GM19043 (cell line): ENCODE measurements around the gene RNASE8.
"Not testable (repeated sequence)": the region's sequence is repeated elsewhere in the genome, so short reads cannot be mapped to it uniquely, and the experiment has no call there.

Experiments
- ATAC-seq: cut with Tn5 transposase; IDR thresholded peaks from one replicate; pipeline ENCODE4 v1.9.1; 2021; ENCODE audit warnings: low read depth; ENCODE audit not compliant: unreplicated experiment

RNASE8 gene, protein sequence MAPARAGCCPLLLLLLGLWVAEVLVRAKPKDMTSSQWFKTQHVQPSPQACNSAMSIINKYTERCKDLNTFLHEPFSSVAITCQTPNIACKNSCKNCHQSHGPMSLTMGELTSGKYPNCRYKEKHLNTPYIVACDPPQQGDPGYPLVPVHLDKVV

DNA sequence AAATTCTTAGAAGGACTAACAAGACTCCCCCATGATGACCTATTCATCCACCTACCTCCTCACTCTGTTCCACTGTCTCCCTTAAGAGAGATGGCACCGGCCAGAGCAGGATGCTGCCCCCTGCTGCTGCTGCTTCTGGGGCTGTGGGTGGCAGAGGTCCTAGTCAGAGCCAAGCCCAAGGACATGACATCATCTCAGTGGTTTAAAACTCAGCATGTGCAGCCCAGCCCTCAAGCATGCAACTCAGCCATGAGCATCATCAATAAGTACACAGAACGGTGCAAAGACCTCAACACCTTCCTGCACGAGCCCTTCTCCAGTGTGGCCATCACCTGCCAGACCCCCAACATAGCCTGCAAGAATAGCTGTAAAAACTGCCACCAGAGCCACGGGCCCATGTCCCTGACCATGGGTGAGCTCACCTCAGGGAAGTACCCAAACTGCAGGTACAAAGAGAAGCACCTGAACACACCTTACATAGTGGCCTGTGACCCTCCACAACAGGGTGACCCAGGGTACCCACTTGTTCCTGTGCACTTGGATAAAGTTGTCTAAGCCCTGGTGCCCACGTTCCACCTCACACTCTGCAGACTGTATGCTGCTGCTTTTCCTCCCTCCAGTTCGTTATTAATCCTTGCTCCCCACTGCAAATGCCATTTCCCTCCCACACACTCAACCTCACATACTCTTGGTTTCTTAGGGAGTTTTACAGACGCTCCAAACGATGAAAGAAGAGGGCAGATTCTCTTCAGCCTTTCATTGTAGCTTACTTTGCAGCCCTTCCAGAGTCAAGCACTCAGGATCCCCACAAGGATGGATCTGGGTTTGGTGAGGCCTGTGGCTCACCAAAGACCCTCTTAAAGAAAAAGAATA, at the start of gene RNASE8:
TSS of gene RNASE8 (plus strand) at position 20 of the 873 bp plus-strand sequence. CDS start at position 91, 71 bp downstream.
- no peak for ATAC-seq

DNA sequence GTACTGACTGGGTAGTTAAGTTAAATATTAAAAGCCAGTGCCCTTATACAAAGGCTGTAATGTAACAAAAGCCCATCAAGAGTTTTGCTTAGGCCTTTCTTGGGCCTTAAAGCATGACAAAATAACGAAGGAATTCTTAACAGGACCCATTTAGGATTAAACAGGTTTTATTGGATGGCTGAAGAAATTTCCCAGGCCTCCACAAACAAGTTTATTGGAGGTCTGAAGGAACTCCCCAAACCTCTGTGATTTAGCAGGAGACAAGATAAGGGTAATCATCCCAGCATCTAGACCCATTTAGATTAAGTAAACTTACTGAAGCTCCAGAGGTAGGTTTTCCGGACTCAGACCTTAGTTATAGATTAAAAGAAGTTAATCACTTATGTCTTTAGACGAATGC, 47.9 kb upstream of the RNASE8 start:
- not testable (repeated sequence) for ATAC-seq

DNA sequence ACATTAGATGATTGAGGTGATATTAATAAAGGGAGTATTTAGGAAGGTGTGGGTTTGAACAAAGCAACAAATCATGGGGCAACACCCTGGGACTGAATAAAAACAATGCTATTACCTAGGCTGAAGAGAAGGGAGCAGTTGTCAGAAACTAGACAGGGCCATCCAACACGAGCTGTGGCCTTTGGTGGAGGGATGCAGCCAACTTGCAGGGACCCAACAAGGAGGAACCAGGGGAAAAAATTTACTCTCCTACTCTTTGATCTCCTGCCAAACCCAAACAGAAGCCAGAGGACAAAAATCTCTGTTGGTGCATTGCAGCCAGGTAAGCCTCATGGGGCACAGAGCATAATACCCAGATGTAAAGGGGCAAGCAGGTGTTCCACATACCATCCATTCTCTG, 46.5 kb upstream of the RNASE8 start:
- no peak for ATAC-seq

DNA sequence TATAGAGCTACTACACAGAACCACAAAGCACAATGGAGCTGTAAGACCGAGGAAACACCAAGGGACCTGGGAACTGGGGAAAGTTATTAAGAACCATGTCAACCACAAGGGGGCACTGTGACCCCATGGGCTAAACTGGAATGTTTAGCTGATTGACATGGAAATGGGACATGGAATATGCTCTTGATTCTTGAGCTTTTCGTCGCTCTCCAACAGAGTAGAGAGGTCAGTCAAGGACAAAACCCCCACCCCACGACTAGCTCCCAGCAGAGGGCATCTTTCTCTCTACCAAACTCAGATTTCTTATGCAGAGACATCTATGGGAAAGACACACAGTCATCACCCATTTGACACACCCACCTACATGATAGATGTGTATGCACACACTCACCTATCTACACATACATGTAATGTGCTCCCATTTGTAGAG, 42.8 kb upstream of the RNASE8 start:
- no peak for ATAC-seq

DNA sequence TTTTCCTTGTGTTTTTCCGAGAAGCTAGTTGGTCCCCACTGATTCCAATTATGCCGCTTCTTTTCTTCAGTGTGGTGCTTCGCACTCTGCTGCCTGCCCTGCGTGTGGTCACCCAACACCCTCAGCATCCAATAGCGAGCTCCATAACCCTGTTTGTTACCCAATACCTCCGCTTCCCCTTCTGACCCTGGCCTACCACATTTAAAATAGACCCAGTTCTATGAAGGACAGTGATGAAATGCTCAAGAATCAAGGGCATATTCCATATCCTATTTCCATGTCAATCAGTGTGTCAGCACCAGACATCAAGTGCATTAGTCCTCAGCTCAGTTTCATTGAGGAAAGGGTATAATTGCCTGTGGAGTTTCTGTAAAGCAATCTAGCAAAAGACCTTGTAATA, 42.3 kb upstream of the RNASE8 start:
- ATAC-seq: no peak

DNA sequence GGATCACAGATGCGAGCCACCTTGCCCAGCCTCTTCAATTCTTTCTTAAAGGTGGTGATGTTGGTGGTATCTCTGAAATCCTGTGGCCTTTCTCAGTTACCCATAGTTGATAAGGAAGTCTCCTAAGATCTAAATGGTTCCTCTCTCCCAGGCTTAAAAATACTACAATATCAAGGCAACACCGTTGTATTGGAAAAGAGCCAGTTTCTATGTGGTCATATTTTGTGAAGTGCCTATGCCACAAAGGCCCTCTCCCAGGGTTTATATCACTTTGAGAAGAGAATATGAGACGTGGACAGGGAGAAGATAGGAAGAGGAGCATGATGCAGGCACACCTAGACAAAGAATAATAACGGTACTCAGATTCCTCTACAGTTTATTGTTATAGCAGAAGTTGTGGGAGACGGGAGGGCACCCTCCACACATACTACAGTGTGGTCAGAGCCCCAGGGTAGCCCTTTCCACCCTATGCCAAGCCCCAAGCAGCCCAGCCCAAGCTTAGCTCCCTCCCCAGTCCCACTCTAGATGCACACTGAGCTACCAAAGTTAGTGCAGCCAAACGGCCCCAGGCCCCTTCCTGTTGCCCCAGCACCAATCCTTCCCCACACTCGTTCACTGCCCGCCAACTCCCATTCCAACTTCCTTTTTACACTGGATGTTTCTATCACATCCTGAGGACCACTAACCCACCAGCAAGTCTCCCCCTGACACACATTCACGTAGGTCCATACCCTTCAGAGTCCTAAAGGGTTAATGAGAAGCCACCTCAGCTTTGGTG, 41.0 kb upstream of the RNASE8 start:
- ATAC-seq: no peak

DNA sequence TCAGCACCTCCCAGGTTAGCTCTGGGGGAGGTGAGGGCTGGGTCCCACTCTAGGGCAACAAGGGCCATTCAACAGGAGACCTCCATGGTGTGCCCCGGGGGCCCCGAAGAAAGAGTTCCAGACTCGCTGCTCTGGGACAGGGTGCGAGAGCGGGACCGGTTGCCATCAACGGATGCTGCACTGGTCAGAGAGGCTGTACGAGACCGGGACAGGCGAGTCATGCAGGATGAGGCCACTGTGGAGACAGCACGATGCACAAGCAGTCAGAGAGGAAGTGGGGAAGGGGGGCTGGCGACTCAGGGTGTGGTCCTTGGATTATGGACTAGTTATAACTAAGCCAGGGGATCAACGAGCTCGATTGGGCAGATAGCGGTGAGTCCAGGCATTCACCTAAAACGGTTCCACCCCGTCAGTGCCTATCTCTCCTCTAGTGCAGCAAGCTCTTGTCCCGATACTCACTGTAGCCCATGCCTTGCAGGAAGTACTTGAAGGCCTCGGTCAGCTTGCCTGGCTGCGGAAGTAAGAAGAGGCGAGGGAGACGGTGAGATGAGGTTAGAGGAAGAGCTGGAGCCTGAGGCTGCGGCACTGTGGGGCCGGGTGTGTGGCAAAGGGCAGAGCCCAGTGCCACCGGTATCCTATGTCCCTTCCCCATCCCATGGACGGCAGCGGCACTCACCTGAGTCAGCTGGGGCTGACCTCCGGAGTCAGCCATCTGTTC, 39.9 kb upstream of the RNASE8 start:
- ATAC-seq: no peak

DNA sequence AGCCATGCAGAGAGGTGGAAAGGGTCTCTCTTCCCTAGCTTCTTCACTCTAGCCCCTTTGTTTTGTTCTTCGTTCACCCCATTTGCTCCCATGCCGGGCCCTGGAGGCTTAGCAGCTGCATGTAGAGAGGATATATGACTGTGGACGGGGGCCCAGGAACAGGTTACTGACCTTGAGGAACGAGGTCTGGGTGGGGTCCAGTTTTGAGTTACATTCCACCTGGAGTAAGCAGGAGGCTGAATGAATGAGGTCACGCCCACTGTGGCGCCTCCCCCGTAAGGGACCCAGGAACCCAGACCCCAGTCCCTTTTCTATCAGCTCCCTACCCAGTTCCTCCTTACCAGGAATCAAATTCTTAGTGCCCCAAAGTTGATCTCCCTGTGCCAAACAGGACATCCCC, 39.3 kb upstream of the RNASE8 start:
- ATAC-seq: no peak

DNA sequence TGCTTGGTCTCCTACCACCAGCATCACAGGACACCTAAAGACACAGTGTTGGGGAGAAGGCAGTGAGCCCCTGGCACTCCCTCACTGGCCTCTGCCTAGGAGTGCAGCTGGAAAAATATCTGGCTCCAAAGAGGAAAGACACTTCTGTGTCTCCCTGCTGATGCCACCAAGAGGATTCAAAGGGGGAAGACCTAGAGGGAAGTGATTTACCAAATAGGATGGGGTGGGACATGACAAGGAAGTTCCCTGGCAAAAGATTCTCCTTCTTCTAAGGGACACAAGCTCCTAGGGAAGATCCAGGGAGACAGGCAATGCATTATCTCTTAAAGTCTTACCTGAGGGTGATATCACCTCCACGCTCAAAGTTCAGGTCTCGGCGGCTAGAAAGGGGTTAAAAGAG, 38.8 kb upstream of the RNASE8 start:
- no peak for ATAC-seq

DNA sequence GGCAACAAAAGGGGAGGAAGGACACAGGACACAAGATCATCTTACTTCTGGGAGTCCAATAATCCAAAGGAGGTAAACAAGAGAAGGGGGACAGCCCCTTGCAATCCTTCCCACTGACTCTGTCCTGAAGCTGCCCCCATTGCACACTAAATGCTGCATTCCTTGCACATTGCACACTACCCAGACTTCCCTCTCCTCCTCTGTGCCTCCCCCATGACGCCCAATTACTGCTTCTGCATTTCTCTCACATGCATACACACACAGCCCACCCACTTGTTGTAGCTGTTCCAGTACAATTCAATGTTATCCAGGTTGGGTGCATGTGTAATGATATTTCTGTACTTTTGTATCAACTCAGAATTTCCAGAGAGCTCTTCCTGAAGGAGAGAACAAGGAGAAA, 38.3 kb upstream of the RNASE8 start:
- no peak for ATAC-seq

DNA sequence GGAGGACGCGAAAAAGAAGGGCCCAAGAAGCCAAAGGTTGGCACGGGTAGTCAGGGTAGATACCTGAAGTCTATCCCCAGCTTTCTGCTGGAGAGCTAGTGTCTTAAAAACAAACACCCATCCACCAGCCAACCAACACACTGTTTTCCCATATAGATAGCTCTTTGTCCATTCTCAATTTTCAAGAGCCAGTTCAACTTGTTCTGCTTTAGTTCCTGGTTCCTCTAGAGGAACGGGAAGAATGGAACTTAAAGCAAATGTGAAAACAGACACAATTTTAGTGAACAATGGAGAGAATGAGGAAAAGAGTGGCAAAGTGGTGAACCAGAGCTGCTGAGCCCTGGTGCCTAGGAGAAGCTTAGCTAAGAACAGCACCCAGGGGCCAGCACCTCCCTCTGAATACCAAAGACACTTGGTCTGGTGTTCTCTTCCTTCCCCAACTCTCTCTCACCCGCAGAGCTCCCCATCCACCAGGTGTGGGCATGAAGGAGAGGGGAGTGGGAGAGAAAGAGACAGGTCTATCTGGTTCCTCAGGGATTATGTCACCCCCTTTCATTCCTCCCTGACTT, 36.6 kb upstream of the RNASE8 start:
- ATAC-seq: no peak

DNA sequence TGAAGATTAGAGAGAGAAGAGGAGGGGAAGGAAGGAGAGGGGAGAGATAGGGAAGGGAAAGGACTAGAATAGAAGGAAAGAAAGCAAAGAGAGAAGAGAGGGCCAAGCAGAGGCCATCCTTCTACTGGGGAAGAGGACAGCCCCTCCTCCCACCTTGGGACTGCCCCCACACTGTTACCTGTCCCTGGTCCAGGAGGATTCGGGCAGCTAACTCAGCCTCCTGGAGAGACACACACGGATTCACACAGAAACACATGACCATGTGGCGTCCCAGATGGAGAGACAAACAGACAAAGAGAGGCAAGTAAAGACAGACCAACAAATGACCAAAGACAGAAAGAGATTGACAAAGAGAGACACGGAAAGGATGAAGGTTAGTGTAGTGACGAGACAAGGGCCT, 34.9 kb upstream of the RNASE8 start:
- ATAC-seq: no peak

DNA sequence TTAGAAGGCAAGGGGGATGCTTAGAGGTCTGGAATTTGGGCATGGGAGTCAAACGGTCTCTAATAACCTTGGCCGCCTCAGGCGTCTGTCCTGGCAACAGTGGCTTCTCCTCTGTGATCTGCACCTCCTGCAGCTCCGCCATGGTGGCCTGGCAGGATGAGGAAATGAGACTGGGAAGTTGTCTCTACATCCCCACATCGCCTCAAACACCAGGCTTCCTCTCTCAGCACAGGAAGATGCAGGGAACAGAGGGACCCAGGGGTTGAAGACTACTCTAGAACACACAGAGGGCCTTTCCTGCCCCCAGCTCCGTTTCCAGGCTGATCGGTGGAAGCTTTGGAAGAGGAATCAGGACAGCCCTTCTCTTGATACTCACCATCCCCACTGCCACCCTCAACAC, 34.4 kb upstream of the RNASE8 start:
- ATAC-seq: no peak

DNA sequence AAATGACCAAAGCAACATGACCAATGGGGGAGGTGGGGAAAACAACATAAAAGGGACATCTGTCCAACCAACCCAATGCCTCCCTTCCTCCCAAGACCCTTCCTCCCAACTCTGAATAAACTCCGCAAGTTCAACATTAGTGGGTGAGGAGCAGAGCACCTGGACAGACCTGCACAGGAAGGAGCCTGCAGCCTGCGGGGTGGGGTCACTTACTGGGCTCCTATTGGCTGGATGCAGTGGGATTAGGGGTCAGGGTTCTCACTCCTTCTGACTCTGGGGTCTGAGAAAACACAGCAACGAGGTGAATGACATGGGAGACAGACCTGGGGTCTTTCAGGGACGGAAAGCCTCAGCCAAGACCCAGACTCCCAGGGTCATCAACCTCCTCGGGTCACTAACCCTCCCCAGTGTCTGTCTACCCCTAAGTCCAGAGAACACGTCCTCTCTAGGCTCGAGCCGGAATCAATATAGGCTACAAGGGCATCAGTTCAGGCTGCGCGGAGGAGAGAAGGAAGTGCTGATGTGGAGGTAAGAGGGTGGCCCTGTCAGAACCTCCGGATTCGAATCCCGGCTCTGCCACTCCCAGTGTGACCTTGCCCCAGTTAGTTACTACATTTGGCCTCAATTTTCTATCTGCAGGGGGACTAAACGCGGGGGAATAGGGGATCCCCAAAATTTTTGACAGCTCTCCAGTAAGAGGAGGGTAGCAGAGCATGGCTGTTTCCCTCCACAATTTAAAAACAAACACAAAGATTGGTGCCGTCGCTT, 33.6 kb upstream of the RNASE8 start:
- no peak for ATAC-seq

DNA sequence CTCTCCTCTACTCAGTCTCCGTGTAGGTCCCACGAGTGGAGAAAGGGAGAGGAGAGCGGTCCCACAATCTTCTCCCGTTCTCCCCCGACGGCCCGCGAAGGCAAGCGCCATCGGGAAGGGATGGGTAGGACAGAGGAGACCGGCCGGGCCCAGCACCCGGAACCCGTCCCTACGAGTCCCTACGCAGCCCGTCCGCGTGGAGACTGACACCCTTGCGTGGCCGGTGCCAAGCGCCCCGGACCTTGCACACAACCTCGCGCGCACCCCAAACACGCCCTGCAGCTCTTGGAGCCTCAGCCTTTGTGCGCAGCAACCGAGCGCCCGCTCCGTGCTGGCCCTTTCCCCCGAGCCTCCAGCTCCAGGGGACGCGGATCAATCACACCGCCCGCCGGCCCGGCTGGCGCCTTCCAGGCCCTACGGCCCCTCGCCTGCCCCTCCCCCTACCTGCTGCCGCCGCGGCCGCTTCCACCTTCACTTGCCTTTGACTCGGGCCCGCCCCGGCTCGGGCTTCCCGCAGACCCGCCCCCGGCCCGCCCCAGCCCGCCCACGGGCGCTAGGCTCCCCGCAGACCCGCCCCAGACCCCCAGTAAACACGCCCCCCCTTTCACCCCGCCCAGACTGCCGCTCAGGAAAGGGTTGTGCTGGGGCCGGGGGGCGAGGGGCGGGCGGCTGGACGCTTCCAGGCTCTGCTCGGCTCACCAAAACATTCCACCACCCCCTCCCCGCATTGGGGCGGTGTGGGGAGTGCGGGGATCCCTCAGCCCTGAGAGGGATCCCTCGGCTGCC, 32.8 kb upstream of the RNASE8 start, which contains the start of gene NDRG2:
TSS of gene NDRG2 (minus strand) at position 477 of the 786 bp plus-strand sequence. CDS start 1,746 bp downstream, outside the sequence.
- ATAC-seq: no peak

DNA sequence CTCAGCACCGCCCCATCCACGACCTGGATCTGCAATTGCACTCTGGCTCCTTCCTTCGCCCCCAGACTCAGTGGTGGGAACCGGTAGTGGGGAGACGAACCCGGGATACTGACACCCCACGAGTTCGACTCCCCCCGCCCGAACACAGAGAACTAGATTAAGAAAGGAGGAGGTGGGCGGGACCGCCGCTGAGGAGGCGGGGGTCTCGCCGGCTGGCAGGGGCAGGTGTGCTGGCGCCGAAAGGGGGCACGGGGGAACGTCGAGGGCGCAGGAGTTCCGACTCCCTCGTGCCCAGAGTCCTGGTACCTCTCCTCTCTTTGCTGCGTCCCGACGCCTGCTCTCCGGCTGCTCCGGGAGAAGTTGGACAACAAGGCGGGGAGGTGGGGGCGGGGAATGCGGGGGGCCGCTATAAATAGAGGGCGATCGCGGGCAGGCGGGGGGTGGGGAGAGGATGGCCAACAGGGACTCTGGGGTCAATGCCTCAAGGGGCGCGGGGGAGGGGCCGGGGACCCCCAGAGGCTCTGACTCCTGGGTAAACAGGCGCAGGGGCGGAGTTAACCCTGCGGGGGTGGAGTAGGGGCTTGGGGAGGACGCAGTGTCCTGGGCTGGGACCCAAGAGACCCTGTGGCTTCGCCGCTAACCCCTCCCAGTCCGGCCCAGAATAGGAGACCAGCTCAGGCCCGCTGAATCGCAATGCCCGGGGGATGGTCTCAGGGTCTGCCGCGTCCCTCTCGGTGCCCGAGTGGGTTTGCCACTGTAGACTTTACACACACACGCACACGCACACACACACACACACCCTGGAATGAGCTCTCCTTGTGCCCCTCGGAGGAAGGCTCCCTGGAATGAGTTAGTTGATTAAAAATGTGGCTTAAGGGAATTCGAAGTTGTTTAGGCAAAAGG, 32.0 kb upstream of the RNASE8 start:
- ATAC-seq: no peak

DNA sequence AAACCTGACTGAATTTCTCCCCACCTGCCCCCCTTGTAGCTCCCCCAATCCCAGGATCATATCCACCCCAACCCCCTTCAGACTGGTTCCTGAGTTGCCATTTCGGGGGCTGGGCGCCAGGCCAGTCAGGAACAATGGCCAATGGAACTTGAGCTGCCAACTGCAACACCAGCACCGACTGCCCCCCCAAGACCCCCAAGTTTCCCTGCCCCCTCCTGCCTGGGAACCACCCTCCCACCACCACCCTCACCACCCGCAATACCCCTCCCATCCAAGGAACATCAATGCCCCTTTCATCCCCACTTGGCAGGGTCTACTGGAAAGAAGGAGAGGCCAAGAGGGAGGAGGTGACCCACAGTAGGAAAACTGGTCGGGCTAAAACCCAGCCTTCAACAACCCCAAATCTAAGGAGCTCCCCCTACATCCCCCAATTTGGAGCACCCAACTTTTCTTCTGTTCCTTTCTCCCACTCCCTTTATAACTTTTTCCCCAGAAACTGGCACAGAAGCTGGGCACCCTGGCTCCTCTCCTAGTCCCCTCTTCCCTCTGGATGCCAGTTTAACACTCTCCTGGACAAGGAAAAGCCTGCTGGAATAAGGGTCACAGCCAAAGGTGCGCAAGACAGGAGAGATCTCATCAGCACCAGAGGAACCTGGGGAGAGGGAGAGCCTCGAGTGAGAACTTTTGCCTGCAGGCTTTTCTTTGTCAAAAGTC, 31.2 kb upstream of the RNASE8 start:
- ATAC-seq: no peak
